GM12878 (cell line): ENCODE results near the gene CUTC.

Source experiments
- NFYB ChIP-seq: IDR thresholded peaks from 2 replicates; pipeline ENCODE4 v1.6.1; 2011; ENCODE audit warnings: low read depth, mild to moderate bottlenecking, low read length, improper control_type of control experiment, moderate library complexity; ENCODE audit not compliant: insufficient read depth
- POLR2A ChIP-seq: IDR thresholded peaks from 2 replicates; pipeline ENCODE4 v1.6.1; 2011; ENCODE audit warnings: low read depth, mild to moderate bottlenecking, low read length
- TAF1 ChIP-seq: IDR thresholded peaks from 2 replicates; pipeline ENCODE4 v1.6.1; 2011; ENCODE audit warnings: mild to moderate bottlenecking, low read depth, low read length, borderline replicate concordance
- YY1 ChIP-seq: IDR thresholded peaks from 2 replicates; pipeline ENCODE4 v1.6.1; 2011; ENCODE audit warnings: low read depth, mild to moderate bottlenecking, low read length
- ZBTB40 ChIP-seq: fragments of 450-650 bp; IDR thresholded peaks from 2 replicates; pipeline ENCODE4 v1.6.1; 2016; ENCODE audit warnings: mild to moderate bottlenecking, moderate library complexity, borderline replicate concordance

- TF ChIP-seq TAF1 (no peak), ZBTB40 (no peak), POLR2A (no peak), NFYB (no peak), YY1 (no peak)
Measured at GRCh38 chr10:99689461-99689860, 42.6 kb upstream of the CUTC start.
